ENCODE measurements around the gene NLGN3.

- TF ChIP-seq GATA3 (IDR thresholded peaks at IDR 0.05; ENCODE audit: low read depth, low read length) = no peak
- TF ChIP-seq GATA2 (IDR thresholded peaks at IDR 0.05; ENCODE audit: low read depth, low read length) = no peak
Measured at GRCh38 chrX:71099736-71100135, 44.9 kb upstream of the NLGN3 start.
